SU-DHL-6 (cell line): ENCODE data around the gene EHD4.

ENCODE experiments used
- CTCF ChIP-seq: fragments of 200-600 bp; sonication (generic); IDR thresholded peaks from one replicate; pipeline ENCODE4 v1.5.1; 2017; ENCODE audit warnings: antibody characterized with exemption, mild to moderate bottlenecking, low read length, moderate library complexity; ENCODE audit not compliant: insufficient read depth, poor library complexity, severe bottlenecking
- EZH2phosphoT487 ChIP-seq: fragments of 200-600 bp; sonication (generic), shearing (Covaris generic); conservative IDR thresholded peaks from 2 replicates; pipeline ENCODE4 v1.6.1; 2018; ENCODE audit warnings: mild to moderate bottlenecking, antibody characterized with exemption, low read length, moderate library complexity, mixed read lengths

- TF ChIP-seq CTCF (no peak), EZH2phosphoT487 (no peak)
These were observed 10.0 kb upstream of the EHD4 start for GRCh38 chr15:41982133-41982930.
